ENCODE results near the gene CEP120. TPM values are rescaled to one million over a fixed set of nuclear protein-coding genes. Genes with fewer than 3 reads are reported as not detected.

The CEP120 gene
- total RNA-seq, 4 donors from 2014 or later = 15.9 to 31.5 (median 23.6) TPM

DNA sequence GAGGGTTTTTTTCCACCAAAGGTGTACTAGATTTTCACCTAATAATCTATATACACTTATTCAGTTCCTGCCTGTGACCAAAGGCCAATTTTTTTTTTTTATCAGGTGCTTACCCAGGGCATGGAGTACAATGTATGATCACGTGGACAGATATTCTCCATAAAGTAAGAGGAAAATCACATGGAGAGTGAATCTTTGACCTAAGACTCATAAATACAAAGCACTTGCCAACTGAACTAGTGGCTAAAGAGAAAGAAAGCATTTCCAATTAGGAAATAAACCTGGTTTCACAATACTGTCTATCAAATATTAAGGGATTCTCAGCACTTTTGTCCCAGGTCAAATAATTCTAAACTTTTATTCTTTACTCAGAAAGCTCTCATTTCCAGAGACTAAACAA lies 33.0 kb upstream of the CEP120 start:
- no peak for DNase-seq (ENCODE audit: low spot score in 2 of 2)
- no peak overlapping the region for H3K4me3 ChIP-seq
- no peaks in the 10 kb centered on the region for H3K27me3 ChIP-seq
- H3K9me3 ChIP-seq = no peaks in the 10 kb centered on the region
- TF ChIP-seq, protein P1, sequence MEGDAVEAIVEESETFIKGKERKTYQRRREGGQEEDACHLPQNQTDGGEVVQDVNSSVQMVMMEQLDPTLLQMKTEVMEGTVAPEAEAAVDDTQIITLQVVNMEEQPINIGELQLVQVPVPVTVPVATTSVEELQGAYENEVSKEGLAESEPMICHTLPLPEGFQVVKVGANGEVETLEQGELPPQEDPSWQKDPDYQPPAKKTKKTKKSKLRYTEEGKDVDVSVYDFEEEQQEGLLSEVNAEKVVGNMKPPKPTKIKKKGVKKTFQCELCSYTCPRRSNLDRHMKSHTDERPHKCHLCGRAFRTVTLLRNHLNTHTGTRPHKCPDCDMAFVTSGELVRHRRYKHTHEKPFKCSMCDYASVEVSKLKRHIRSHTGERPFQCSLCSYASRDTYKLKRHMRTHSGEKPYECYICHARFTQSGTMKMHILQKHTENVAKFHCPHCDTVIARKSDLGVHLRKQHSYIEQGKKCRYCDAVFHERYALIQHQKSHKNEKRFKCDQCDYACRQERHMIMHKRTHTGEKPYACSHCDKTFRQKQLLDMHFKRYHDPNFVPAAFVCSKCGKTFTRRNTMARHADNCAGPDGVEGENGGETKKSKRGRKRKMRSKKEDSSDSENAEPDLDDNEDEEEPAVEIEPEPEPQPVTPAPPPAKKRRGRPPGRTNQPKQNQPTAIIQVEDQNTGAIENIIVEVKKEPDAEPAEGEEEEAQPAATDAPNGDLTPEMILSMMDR (IDR thresholded peaks at IDR 0.05) = no peak
- TF ChIP-seq POLR2A (IDR thresholded peaks at IDR 0.05) (no peak), EP300 (IDR thresholded peaks at IDR 0.05) (no peak)
- no peaks in the 10 kb centered on the region for H3K36me3 ChIP-seq
- 62 to 73% methylated on average over 1 of the region's 1 CpG for WGBS, 2 donors
- no peak overlapping the region for H3K27ac ChIP-seq
- H3K4me1 ChIP-seq = peaks cover 0 to 2% (median 0%) of the 10 kb centered on the region in 4 donors

DNA sequence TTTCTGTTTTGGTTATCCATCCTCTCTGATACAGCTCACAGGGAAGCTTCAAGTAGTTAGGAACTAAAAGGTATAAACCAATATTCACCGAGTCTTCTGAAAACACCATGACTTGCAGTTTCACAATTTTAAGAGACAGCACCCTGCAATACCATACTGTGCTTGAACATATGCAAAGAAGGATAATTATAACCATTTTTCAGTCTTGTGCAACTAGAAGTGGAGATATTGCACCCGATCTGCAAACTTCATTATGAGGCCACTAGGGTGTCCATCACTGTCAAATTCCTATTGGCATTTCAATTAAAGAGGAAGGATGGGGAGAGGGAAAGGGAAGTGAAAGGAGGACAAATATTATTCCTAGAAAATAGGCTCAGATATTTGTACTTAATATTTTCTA lies 32.4 kb upstream of the CEP120 start:
- Histone ChIP-seq H3K4me3 (no peak overlapping the region), H3K9me3 (no peaks in the 10 kb centered on the region), H3K4me1 (peaks cover 0 to 8% (median 0%) of the 10 kb centered on the region in 4 donors), H3K27me3 (no peaks in the 10 kb centered on the region), H3K27ac (no peak overlapping the region), H3K36me3 (no peaks in the 10 kb centered on the region)
- no peak for DNase-seq (ENCODE audit: low spot score in 2 of 2)
- WGBS, 2 donors = 64 to 73% methylated on average over 2 of the region's 2 CpGs
- no peak for TF ChIP-seq POLR2A (IDR thresholded peaks at IDR 0.05)
- TF ChIP-seq, protein P1 (IDR thresholded peaks at IDR 0.05) = no peak
- TF ChIP-seq EP300 (IDR thresholded peaks at IDR 0.05) = no peak

DNA sequence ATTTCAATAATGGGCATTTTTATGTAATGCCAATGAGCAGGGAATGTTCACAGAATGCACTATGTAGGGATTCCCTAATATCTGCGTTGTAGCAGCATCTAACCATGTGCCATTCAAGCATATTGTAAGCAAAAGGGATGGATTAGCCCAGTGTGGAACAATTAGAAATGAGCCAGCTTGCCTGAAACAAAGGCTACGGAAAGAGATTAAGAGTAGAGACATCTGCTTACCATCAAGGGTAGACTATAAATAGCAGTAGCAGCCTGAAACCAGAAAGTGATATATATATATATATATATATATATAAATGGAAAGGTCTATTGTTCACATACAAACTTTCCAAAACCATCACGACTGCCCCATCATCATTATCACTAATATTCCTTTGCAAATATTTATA lies 31.9 kb upstream of the CEP120 start:
- no peak overlapping the region for H3K4me3 ChIP-seq
- TF ChIP-seq, protein P1 (IDR thresholded peaks at IDR 0.05) = no peak
- TF ChIP-seq EP300 (IDR thresholded peaks at IDR 0.05) = no peak
- TF ChIP-seq POLR2A (IDR thresholded peaks at IDR 0.05) = no peak
- H3K4me1 ChIP-seq = peaks cover 0 to 14% (median 0%) of the 10 kb centered on the region in 4 donors
- H3K27me3 ChIP-seq = no peaks in the 10 kb centered on the region
- no peaks in the 10 kb centered on the region for H3K9me3 ChIP-seq
- H3K36me3 ChIP-seq = no peaks in the 10 kb centered on the region
- 63 to 70% methylated on average over 3 of the region's 3 CpGs for WGBS, 2 donors
- DNase-seq (ENCODE audit: low spot score in 2 of 2) = no peak
- H3K27ac ChIP-seq = no peak overlapping the region

DNA sequence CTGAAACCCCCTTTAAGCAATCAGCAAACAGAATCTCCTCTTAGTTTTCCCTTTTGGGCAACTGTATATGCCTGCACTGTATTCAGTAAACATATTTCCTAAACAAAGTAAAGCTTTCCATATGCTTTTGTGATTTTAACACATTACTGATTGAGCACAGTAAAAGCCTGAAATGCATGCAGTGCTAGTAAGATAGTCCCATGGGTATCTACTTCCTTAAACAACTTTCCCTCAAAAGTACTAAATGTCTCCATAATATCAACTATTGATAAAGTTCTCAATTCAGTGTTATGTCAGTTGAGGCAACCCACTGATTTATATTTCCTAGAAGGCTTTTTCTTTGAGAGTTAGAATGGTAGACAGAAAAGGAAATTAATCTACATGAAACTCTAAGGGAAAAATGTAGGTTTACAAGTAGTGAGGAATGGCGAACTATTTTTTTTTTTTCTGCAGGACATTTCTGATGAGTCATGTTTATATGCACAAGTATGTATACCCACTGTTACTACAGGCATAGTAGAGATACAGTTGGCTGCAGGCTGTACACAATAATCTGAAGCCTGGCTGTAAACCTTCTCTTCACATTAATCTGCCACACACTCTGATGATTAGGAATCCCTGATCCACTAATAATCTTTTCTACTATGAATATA lies 31.2 kb upstream of the CEP120 start:
- WGBS, 2 donors = 73 to 76% methylated on average over 1 of the region's 1 CpG
- H3K4me3 ChIP-seq = no peak overlapping the region

DNA sequence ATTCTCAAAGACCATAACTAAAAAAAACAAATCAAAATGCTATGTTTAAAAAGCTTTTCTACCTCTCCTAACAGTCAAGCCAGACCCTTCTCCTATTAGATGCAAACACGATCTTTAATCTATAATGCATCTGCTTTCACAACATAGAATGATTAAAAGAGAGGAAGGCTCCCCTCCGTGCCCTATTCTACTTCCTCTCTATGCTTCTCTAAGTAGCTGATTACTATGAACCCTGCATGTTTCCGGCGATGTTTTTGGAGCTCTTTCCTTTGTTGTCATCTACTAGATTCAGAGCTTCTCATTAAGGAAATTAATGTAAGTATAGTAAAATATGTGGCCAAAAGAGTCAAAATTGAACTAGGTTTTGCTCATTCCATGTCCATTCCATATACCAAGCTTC lies 29.2 kb upstream of the CEP120 start:
- Histone ChIP-seq H3K36me3 (no peaks in the 10 kb centered on the region), H3K4me1 (peaks cover 0 to 21% (median 0%) of the 10 kb centered on the region in 4 donors), H3K27me3 (no peaks in the 10 kb centered on the region), H3K4me3 (no peak overlapping the region), H3K27ac (no peak overlapping the region), H3K9me3 (no peaks in the 10 kb centered on the region)
- WGBS, 2 donors = 73 to 78% methylated on average over 4 of the region's 4 CpGs
- no peak for DNase-seq (ENCODE audit: low spot score in 2 of 2)
- no peak for TF ChIP-seq EP300 (IDR thresholded peaks at IDR 0.05)

More for the DNA sequence above, 31.2 kb upstream of the CEP120 start:
- H3K27ac ChIP-seq = no peak overlapping the region
- DNase-seq (ENCODE audit: low spot score in 2 of 2) = no peak
- no peaks in the 10 kb centered on the region for H3K9me3 ChIP-seq
- H3K36me3 ChIP-seq = no peaks in the 10 kb centered on the region
- no peak for TF ChIP-seq POLR2A (IDR thresholded peaks at IDR 0.05)
- TF ChIP-seq, protein P1 (IDR thresholded peaks at IDR 0.05) = no peak
- peaks cover 0 to 21% (median 0%) of the 10 kb centered on the region in 4 donors for H3K4me1 ChIP-seq
- no peaks in the 10 kb centered on the region for H3K27me3 ChIP-seq
